Endothelial cell (in vitro differentiated cells): ENCODE measurements around the gene GRM5. TPM values are rescaled to one million over a fixed set of nuclear protein-coding genes. Genes with fewer than 3 reads are reported as not detected.
A peak's percentile ranks its signal among the peaks of the same experiment; 100 is the strongest.

ENCODE experiments used
- DNase-seq: peaks from one replicate; pipeline ENCODE4 v3.0.0; 2021; ENCODE audit warnings: low spot score
- H3K27ac Mint-ChIP-seq: one replicate; pipeline ENCODE4 v1.8.0; 2021; ENCODE audit warnings: mixed read lengths, inconsistent platforms; ENCODE audit not compliant: unreplicated experiment
- H3K27me3 Mint-ChIP-seq: one replicate; pipeline ENCODE4 v1.8.0; 2021; ENCODE audit warnings: mild to moderate bottlenecking, moderate library complexity, mixed read lengths, inconsistent platforms; ENCODE audit not compliant: unreplicated experiment
- H3K36me3 Mint-ChIP-seq: one replicate; pipeline ENCODE4 v1.8.0; 2021; ENCODE audit warnings: mild to moderate bottlenecking, low read depth, mixed read lengths, inconsistent platforms; ENCODE audit not compliant: unreplicated experiment
- H3K4me1 Mint-ChIP-seq: one replicate; pipeline ENCODE4 v1.8.0; 2021; ENCODE audit warnings: mild to moderate bottlenecking, mixed read lengths, inconsistent platforms; ENCODE audit not compliant: unreplicated experiment
- H3K4me3 Mint-ChIP-seq: one replicate; pipeline ENCODE4 v1.8.0; 2021; ENCODE audit warnings: mild to moderate bottlenecking, mixed read lengths, inconsistent platforms; ENCODE audit not compliant: unreplicated experiment
- H3K9me3 Mint-ChIP-seq: one replicate; pipeline ENCODE4 v1.8.0; 2021; ENCODE audit warnings: mixed read lengths, inconsistent platforms; ENCODE audit not compliant: unreplicated experiment
- total RNA-seq: library from RNA; stranded (reverse); fragmentation: NEBNext Ultra II Directional; extraction: Animal tissue kit (Norgen Biotek cat#: 25700); gene quantifications from one replicate; pipeline ENCODE4 v1.2.1, GENCODE V29; 2021; ENCODE audit not compliant: unreplicated experiment
- TF ChIP-seq, protein P1 (sequence below): fragments of 200-600 bp; sonication (generic); IDR thresholded peaks from one replicate; pipeline ENCODE4 v1.5.0; 2021; ENCODE audit warnings: antibody characterized with exemption; ENCODE audit not compliant: unreplicated experiment

GRM5 gene
- total RNA-seq, 1 donor from 2014 or later = 0.28 TPM

DNA sequence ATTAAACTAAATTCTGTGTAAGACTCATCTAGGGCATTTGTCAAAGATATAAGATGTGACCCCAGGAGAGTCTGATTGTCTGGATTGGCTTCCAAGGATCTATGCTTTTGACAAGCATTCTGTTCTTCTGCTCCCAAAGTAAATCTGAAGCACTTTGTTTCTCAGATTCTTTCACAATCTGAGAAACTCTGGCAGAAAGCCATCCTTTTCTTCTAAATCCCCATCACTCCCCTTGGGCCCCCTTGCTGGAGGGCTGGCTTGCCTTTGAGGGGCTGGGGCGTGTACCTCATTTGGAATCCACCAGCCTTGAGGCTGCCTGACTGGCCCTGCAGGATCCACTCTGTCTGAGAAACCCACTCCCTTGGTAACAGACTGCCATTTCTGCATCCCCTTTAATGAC is 554.8 kb downstream of the GRM5 start:
- peaks cover 8% of the 10 kb centered on the region for H3K27me3 Mint-ChIP-seq
- TF ChIP-seq, protein P1, sequence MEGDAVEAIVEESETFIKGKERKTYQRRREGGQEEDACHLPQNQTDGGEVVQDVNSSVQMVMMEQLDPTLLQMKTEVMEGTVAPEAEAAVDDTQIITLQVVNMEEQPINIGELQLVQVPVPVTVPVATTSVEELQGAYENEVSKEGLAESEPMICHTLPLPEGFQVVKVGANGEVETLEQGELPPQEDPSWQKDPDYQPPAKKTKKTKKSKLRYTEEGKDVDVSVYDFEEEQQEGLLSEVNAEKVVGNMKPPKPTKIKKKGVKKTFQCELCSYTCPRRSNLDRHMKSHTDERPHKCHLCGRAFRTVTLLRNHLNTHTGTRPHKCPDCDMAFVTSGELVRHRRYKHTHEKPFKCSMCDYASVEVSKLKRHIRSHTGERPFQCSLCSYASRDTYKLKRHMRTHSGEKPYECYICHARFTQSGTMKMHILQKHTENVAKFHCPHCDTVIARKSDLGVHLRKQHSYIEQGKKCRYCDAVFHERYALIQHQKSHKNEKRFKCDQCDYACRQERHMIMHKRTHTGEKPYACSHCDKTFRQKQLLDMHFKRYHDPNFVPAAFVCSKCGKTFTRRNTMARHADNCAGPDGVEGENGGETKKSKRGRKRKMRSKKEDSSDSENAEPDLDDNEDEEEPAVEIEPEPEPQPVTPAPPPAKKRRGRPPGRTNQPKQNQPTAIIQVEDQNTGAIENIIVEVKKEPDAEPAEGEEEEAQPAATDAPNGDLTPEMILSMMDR = no peak
- H3K27ac Mint-ChIP-seq = no peak overlapping the region
- H3K4me1 Mint-ChIP-seq = peaks cover 2% of the 10 kb centered on the region
- no peaks in the 10 kb centered on the region for H3K36me3 Mint-ChIP-seq
- H3K4me3 Mint-ChIP-seq = no peak overlapping the region
- DNase-seq = no peak
- no peaks in the 10 kb centered on the region for H3K9me3 Mint-ChIP-seq

DNA sequence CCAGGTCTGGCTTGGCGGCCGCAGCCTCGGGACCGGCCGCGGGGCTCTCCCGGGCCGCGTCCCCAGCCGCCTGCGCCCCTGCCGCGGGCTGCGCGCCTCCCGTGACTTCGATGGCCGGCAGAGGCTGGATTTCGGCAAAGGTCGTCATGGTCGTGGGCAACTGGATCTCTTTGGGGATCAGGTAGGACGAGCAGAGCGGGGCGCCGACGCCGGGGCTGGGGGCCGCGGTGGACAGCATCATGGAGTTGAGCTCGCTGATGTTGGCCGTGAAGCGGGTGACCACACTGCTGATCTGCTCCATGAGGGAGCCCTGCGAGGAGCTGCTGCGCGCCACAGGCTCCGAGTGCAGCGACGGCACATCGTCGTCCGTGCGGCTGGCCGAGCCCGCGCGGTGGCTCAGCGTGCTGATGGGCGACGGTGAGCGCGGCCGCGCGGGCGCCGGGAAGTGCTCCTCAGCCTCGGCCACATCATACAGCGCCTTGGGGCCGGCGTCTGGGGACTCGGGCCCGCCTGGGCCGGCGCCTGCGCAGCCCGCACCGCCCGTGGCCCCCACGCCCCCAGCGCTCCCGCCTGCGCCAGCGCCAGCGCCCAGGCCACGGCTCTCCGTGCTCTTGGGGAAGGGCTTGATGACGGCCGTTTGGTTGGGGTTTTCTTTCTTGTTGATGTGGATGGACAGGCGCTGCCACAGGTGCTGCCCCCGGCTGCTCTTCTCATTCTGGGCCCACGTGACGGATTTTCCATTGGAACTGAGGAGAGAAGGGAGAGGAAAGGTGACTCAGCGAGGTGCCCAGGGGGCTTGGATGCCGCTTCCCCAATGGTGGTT is 556.8 kb downstream of the GRM5 start:
- no peaks in the 10 kb centered on the region for H3K36me3 Mint-ChIP-seq
- peaks cover 2% of the 10 kb centered on the region for H3K4me1 Mint-ChIP-seq
- peak; percentile 54 for DNase-seq
- H3K27me3 Mint-ChIP-seq = peaks cover 8% of the 10 kb centered on the region
- no peak overlapping the region for H3K27ac Mint-ChIP-seq
- no peaks in the 10 kb centered on the region for H3K9me3 Mint-ChIP-seq
- H3K4me3 Mint-ChIP-seq = peak overlapping the region; percentile 88
- TF ChIP-seq, protein P1 = no peak

DNA sequence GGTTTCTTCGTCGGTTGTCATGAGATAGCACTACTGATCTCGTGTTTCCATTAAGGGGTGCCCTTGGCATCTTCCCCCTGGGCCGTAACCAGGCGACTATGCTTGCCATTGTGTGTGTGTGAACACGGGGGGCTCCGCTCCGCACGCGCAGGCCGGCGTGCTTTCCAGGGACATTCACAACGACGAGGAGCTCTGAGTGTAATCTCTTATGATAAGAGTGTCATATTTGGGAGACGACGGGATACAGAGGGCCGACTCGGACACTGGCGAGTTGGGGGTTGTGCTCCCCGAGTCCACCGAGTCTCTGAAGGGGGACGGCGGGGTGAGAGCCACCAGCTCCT is 557.4 kb downstream of the GRM5 start:
- DNase-seq = peak; percentile 13
- no peaks in the 10 kb centered on the region for H3K9me3 Mint-ChIP-seq
- peak overlapping the region; percentile 83 for H3K4me3 Mint-ChIP-seq
- H3K4me1 Mint-ChIP-seq = peaks cover 2% of the 10 kb centered on the region
- H3K36me3 Mint-ChIP-seq = no peaks in the 10 kb centered on the region
- peaks cover 8% of the 10 kb centered on the region for H3K27me3 Mint-ChIP-seq
- H3K27ac Mint-ChIP-seq = no peak overlapping the region
- TF ChIP-seq, protein P1 = no peak

DNA sequence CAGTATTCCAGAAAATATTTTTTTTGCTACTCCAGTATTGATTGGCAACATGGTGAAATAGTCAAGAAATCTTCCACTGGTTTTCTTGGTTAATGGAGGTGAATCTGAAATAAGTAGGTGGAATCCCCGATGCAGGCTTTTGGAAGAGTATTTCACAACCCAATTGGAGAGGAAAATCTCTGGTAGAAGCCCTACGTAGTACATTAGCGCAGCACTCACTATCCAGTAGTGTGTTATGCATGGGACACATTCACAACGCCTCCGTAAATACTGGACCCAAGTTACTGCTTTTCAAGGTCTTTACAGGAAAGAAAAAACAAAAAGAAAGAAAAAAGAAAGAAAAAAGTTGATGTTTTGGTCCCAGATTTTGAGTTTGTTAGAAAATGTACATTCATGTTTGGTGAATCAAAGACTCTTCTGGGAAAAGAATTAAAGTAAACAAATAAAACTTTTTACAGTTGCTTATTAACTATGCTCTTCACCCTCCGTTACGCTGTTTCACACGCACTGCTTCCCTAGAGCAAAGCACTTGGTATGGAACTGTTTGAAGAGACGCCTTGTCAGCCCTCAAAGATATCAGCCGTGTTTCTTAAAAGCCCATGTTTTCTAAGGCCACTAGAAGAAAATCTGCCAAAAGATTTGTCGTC is 557.9 kb downstream of the GRM5 start:
- peaks cover 8% of the 10 kb centered on the region for H3K27me3 Mint-ChIP-seq
- H3K4me3 Mint-ChIP-seq = peak overlapping the region; percentile 83
- no peak overlapping the region for H3K27ac Mint-ChIP-seq
- H3K36me3 Mint-ChIP-seq = no peaks in the 10 kb centered on the region
- peaks cover 2% of the 10 kb centered on the region for H3K4me1 Mint-ChIP-seq
- TF ChIP-seq, protein P1 = no peak
- H3K9me3 Mint-ChIP-seq = no peaks in the 10 kb centered on the region
- DNase-seq = no peak

DNA sequence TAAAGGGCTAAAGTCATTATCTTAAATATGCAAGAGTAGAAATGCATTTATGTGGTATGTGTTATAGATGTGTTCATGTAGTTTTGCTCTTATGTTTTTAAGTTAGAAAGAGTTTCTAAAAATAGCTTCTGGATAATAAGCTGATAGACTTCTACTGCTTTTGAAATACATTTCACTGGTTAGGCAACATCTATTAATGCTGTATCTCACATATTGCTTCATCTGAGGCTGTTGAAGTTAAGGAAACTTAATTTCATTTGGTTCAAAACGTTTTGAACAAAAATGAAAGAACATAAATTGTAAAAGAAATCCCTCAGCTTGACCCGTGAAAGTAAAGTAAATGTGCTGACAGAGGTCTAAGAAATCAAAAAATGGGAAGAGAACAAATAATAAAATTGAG is 564.2 kb downstream of the GRM5 start:
- Mint-ChIP-seq H3K4me1 (no peaks in the 10 kb centered on the region), H3K9me3 (no peaks in the 10 kb centered on the region), H3K36me3 (no peaks in the 10 kb centered on the region), H3K27me3 (no peaks in the 10 kb centered on the region), H3K4me3 (no peak overlapping the region), H3K27ac (no peak overlapping the region)
- TF ChIP-seq, protein P1 = no peak
- DNase-seq = no peak
